IMR-90 (cell line): ENCODE data around the gene KCNT1. TPM values are rescaled to one million over a fixed set of nuclear protein-coding genes. Genes with fewer than 3 reads are reported as not detected.

Source experiments
- ATAC-seq: fragments of 200-7000 bp; cut with Tn5 transposase; 2 replicates; pipeline ENCODE4 v1.9.1; 2020; ENCODE audit warnings: low read depth, mild to moderate bottlenecking, moderate library complexity
- BruUV-seq: library from RNA; stranded (reverse); fragments of 400-500 nt; replicated peaks from 2 replicates; lab custom pipeline; 2021; lab: Mats Ljungman, UMichigan
- CTCF ChIA-PET: fragments of 300-600 bp; formaldehyde crosslinking; extraction: SDS; loops from one replicate; lab custom pipeline; 2021; ENCODE audit warnings: antibody characterized with exemption; lab: Yijun Ruan, JAX
- POLR2A ChIA-PET: fragments of 300-600 bp; sonication (Branson Sonifier 250); formaldehyde crosslinking; loops from one replicate; lab custom pipeline; 2022; ENCODE audit warnings: antibody characterized with exemption; ENCODE audit not compliant: unreplicated experiment; lab: Charles Lee
- DNase-seq: peaks from one replicate; pipeline ENCODE4 v3.0.0; 2013
- H2AFZ ChIP-seq: replicated peaks from 2 replicates; pipeline ENCODE3; 2013; ENCODE audit warnings: low read length, mild to moderate bottlenecking; ENCODE audit not compliant: poor library complexity
- H2AK5ac ChIP-seq: 2 replicates; pipeline ENCODE4 v1.6.1; 2013; ENCODE audit warnings: low read depth, low read length, inconsistent platforms
- H2AK9ac ChIP-seq: replicated peaks from 2 replicates; pipeline ENCODE3; 2013; ENCODE audit warnings: mild to moderate bottlenecking, low read depth, low read length, moderate library complexity; ENCODE audit not compliant: poor library complexity
- H2BK120ac ChIP-seq: 2 replicates; pipeline ENCODE4 v1.6.1; 2013; ENCODE audit warnings: low read depth, low read length, inconsistent platforms
- H2BK15ac ChIP-seq: 3 replicates; pipeline ENCODE4 v1.6.1; 2013; ENCODE audit warnings: low read depth, low read length, inconsistent platforms
- H2BK20ac ChIP-seq: 2 replicates; pipeline ENCODE4 v1.6.1; 2013; ENCODE audit warnings: low read depth, mild to moderate bottlenecking, inconsistent platforms, low read length, moderate library complexity
- H2BK5ac ChIP-seq: 2 replicates; pipeline ENCODE4 v1.6.1; 2013; ENCODE audit warnings: mild to moderate bottlenecking, low read depth, low read length, inconsistent platforms; ENCODE audit not compliant: poor library complexity, severe bottlenecking
- H3K14ac ChIP-seq: replicated peaks from 2 replicates; pipeline ENCODE4 v1.6.1; 2013; ENCODE audit warnings: low read depth, low read length, inconsistent platforms
- H3K18ac ChIP-seq: 2 replicates; pipeline ENCODE4 v1.6.1; 2013; ENCODE audit warnings: low read depth, low read length, control low read depth
- H3K23ac ChIP-seq: 2 replicates; pipeline ENCODE4 v1.6.1; 2013; ENCODE audit warnings: low read depth, low read length, inconsistent platforms
- H3K27ac ChIP-seq: 2 replicates; pipeline ENCODE4 v1.5.1; 2013; ENCODE audit warnings: mild to moderate bottlenecking, control low read depth, low read length; ENCODE audit not compliant: insufficient read depth
- H3K27me3 ChIP-seq: 2 replicates; pipeline ENCODE4 v1.6.1; 2013; ENCODE audit warnings: low read length; ENCODE audit not compliant: control insufficient read depth, insufficient read depth
- H3K36me3 ChIP-seq: 2 replicates; pipeline ENCODE4 v1.6.1; 2013; ENCODE audit warnings: low read length, mixed read lengths; ENCODE audit not compliant: control insufficient read depth, insufficient read depth
- H3K4ac ChIP-seq: 2 replicates; pipeline ENCODE4 v1.6.1; 2013; ENCODE audit warnings: low read depth, low read length, inconsistent platforms
- H3K4me1 ChIP-seq: 2 replicates; pipeline ENCODE4 v1.6.1; 2013; ENCODE audit warnings: low read length, mixed read lengths; ENCODE audit not compliant: control insufficient read depth, insufficient read depth
- H3K4me2 ChIP-seq: 2 replicates; pipeline ENCODE4 v1.6.1; 2013; ENCODE audit warnings: low read depth, mild to moderate bottlenecking, control low read depth, low read length, moderate library complexity
- H3K4me3 ChIP-seq: 2 replicates; pipeline ENCODE4 v1.5.1; 2013; ENCODE audit warnings: low read depth, mild to moderate bottlenecking, control low read depth, low read length, moderate library complexity; ENCODE audit not compliant: insufficient read depth
- H3K56ac ChIP-seq: 2 replicates; pipeline ENCODE4 v1.6.1; 2013; ENCODE audit warnings: low read length, inconsistent platforms; ENCODE audit not compliant: insufficient read depth; ENCODE audit errors: extremely low read depth
- H3K79me1 ChIP-seq, 2 experiments: 2 replicates each; pipeline ENCODE4 v1.6.1; 2013; ENCODE audit warnings: low read length in 2 of 2, inconsistent platforms in 1 of 2, low read depth in 1 of 2
- H3K9ac ChIP-seq: 2 replicates; pipeline ENCODE4 v1.6.1; 2013; ENCODE audit warnings: low read depth, low read length, control low read depth
- H3K9me1 ChIP-seq: 2 replicates; pipeline ENCODE4 v1.6.1; 2013; ENCODE audit warnings: low read length, inconsistent platforms; ENCODE audit not compliant: insufficient read depth
- H3K9me3 ChIP-seq: 2 replicates; pipeline ENCODE4 v1.6.1; 2013; ENCODE audit warnings: low read length; ENCODE audit not compliant: control insufficient read depth, insufficient read depth
- H4K20me1 ChIP-seq: 2 replicates; pipeline ENCODE4 v1.6.1; 2013; ENCODE audit warnings: low read length, inconsistent platforms; ENCODE audit not compliant: insufficient read depth
- H4K5ac ChIP-seq: 2 replicates; pipeline ENCODE4 v1.6.1; 2013; ENCODE audit warnings: mild to moderate bottlenecking, low read depth, low read length, control low read depth
- H4K8ac ChIP-seq, 2 experiments: 2 replicates each; pipeline ENCODE4 v1.6.1; 2013; ENCODE audit warnings: low read depth in 2 of 2, low read length in 2 of 2, control low read depth in 1 of 2, inconsistent platforms in 1 of 2
- H4K91ac ChIP-seq: 2 replicates; pipeline ENCODE4 v1.6.1; 2013; ENCODE audit warnings: low read depth, low read length, inconsistent platforms; ENCODE audit not compliant: insufficient read depth
- BHLHE40 ChIP-seq: fragments of 150-350 bp; IDR thresholded peaks from 2 replicates; pipeline ENCODE4 v1.6.1; 2016; ENCODE audit warnings: mild to moderate bottlenecking, low read depth, low read length
- CEBPB ChIP-seq: IDR thresholded peaks from 2 replicates; pipeline ENCODE4 v1.6.1; 2012; ENCODE audit warnings: low read depth, low read length, improper control_type of control experiment
- CHD1 ChIP-seq: IDR thresholded peaks from 2 replicates; pipeline ENCODE4 v1.6.1; 2012; ENCODE audit warnings: low read depth, low read length, improper control_type of control experiment
- MAZ ChIP-seq: IDR thresholded peaks from 2 replicates; pipeline ENCODE4 v1.6.1; 2012; ENCODE audit warnings: low read depth, mild to moderate bottlenecking, low read length, improper control_type of control experiment, moderate library complexity, borderline replicate concordance
- NFE2L2 ChIP-seq: fragments of 150-350 bp; IDR thresholded peaks from 2 replicates; pipeline ENCODE4 v1.6.1; 2016; ENCODE audit warnings: low read depth, mild to moderate bottlenecking, low read length
- RFX5 ChIP-seq: IDR thresholded peaks from 2 replicates; pipeline ENCODE4 v1.8.0; 2012; ENCODE audit warnings: low read depth, mild to moderate bottlenecking, low read length, moderate library complexity
- SMC3 ChIP-seq: fragments of 150-350 bp; IDR thresholded peaks from 2 replicates; pipeline ENCODE4 v1.6.1; 2016; ENCODE audit warnings: low read depth, mild to moderate bottlenecking, antibody characterized with exemption, low read length, moderate library complexity
- WGBS, 2 experiments: methylation state at CpG; one replicate each; pipeline versions ENCODE4 v1.1.5 to v1.1.7; 2013; ENCODE audit warnings: missing lambda C conversion rate in 2 of 2; ENCODE audit not compliant: insufficient read length in 1 of 2; ENCODE audit errors: extremely low coverage in 2 of 2; 5-methylcytosine and 5-hydroxymethylcytosine counted together
- dilution Hi-C: fragments of 300-500 bp; cut with HindIII; formaldehyde crosslinking; loops from one replicate; pipeline ENCODE4 v1.14.3; 2018; ENCODE audit warnings: low sequenced_read_pairs; ENCODE audit not compliant: unreplicated experiment
- in situ Hi-C: fragments of 300-500 bp; cut with MboI; formaldehyde crosslinking; loops from 3 replicates; pipeline ENCODE4 v1.14.3; 2019; ENCODE audit warnings: low sequenced_read_pairs, inconsistent platforms, mixed read lengths
- intact Hi-C: fragments of 100-400 bp; cut with micrococcal nuclease; formaldehyde crosslinking; loops from 2 replicates; pipeline ENCODE4 v1.10.0; 2022
- polyA plus RNA-seq, 3 experiments: library from polyadenylated mRNA; depleted of rRNA; stranded (reverse); fragments of >200 nt; gene quantifications; 2 replicates each; pipeline ENCODE4 v1.2.3, GENCODE V29; 2012; ENCODE audit warnings: low replicate concordance in 1 of 3
- total RNA-seq: library from RNA; depleted of rRNA; stranded (reverse); fragments of >200 nt; gene quantifications from 2 replicates; pipeline ENCODE4 v1.2.3, GENCODE V29; 2012
- TF ChIP-seq, protein P1 (sequence below): fragments of 150-350 bp; IDR thresholded peaks from 2 replicates; pipeline ENCODE4 v1.6.1; 2016; ENCODE audit warnings: low read depth, mild to moderate bottlenecking, low read length, moderate library complexity, borderline replicate concordance
- TF ChIP-seq, protein P2 (sequence below): fragments of 150-350 bp; IDR thresholded peaks from 2 replicates; pipeline ENCODE4 v1.6.1; 2017; ENCODE audit warnings: mild to moderate bottlenecking, antibody characterized with exemption, low read length, low read depth

The KCNT1 gene
- total and polyA plus RNA-seq, 2 of the 4 experiments (the other 2 are of a cell fraction), result not detected

DNA sequence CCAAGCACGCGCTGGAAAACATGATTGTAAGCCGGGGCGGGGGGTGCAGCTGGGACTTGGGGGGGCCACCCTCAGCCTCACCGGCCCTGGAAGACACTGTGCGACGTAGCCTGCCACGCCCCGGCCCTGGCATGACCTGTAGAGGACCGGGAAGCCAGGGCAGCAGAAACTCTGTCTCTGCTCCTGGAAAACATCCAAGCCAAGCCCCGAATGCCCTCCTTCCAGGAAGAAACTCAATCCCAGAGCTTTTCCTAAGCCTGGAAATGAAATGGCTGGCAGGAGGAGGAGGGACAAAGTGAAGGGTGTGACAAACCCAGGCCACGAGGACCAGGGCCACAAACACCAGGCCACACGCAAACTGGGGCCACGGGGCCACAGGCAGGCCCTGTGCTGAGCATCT lies 55.4 kb downstream of the KCNT1 start:
- no peak overlapping the region for H3K23ac ChIP-seq
- 0 out of 2 replicates have a peak, but pooled peaks cover 2% of the 10 kb centered on the region for H3K9me3 ChIP-seq

More for the DNA sequence above, 55.4 kb downstream of the KCNT1 start:
- dilution Hi-C loops, result no loop called here
- no peak for DNase-seq
- Histone ChIP-seq H2BK120ac (no peak overlapping the region), H3K36me3 (no peaks in the 10 kb centered on the region), H4K91ac (no peak overlapping the region), H3K14ac (no peak overlapping the region), H2AK9ac (no peak overlapping the region), H4K5ac (no peak overlapping the region), H3K18ac (no peak overlapping the region), H3K4me1 (no peaks in the 10 kb centered on the region), H3K9ac (no peak overlapping the region), H3K27me3 (peaks cover 2% of the 10 kb centered on the region; the same call in 1 of the 2 replicates), H2BK15ac (no peak overlapping the region), H3K79me1 (no peaks in the 10 kb centered on the region), H3K4ac (no peak overlapping the region), H4K8ac (no peak overlapping the region), H2AFZ (no peak overlapping the region), H3K27ac (no peak overlapping the region), H3K9me1 (no peaks in the 10 kb centered on the region), H2BK20ac (no peak overlapping the region), H3K56ac (no peak overlapping the region), H2BK5ac (no peak overlapping the region), H2AK5ac (no peak overlapping the region), H3K4me3 (no peak overlapping the region), H3K4me2 (no peak overlapping the region), H4K20me1 (no peaks in the 10 kb centered on the region)
- in situ Hi-C loops, result no loop called here
- TF ChIP-seq SMC3, result no peak
- TF ChIP-seq, protein P1, sequence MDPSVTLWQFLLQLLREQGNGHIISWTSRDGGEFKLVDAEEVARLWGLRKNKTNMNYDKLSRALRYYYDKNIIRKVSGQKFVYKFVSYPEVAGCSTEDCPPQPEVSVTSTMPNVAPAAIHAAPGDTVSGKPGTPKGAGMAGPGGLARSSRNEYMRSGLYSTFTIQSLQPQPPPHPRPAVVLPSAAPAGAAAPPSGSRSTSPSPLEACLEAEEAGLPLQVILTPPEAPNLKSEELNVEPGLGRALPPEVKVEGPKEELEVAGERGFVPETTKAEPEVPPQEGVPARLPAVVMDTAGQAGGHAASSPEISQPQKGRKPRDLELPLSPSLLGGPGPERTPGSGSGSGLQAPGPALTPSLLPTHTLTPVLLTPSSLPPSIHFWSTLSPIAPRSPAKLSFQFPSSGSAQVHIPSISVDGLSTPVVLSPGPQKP, result no peak
- no peak for TF ChIP-seq CEBPB
- no peak for TF ChIP-seq RFX5
- no peak for TF ChIP-seq BHLHE40
- TF ChIP-seq, protein P2, sequence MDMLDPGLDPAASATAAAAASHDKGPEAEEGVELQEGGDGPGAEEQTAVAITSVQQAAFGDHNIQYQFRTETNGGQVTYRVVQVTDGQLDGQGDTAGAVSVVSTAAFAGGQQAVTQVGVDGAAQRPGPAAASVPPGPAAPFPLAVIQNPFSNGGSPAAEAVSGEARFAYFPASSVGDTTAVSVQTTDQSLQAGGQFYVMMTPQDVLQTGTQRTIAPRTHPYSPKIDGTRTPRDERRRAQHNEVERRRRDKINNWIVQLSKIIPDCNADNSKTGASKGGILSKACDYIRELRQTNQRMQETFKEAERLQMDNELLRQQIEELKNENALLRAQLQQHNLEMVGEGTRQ, result no peak
- no peak for TF ChIP-seq NFE2L2
- TF ChIP-seq CHD1, result no peak
- TF ChIP-seq MAZ, result no peak
- 60% methylated on average over 13 of the region's 14 CpGs; no CpG with 5 or more reads in 1 of the 2 experiments for WGBS, 2 experiments
- ChIA-PET POLR2A (no interaction called here), CTCF (no interaction called here)
- ATAC-seq, result no peak
- intact Hi-C loops, result no loop called here
- no TSS peak for BruUV-seq
